A549 (cell line): ENCODE data around the gene CPB1. TPM values are rescaled to one million over a fixed set of nuclear protein-coding genes. Genes with fewer than 3 reads are reported as not detected.
"Not testable (repeated sequence)": the region's sequence is repeated elsewhere in the genome, so short reads cannot be mapped to it uniquely, and the experiment has no call there.

ENCODE experiments used
- ATAC-seq, 2 experiments: fragments of 200-7000 bp in 1 of 2; fragments of >200 bp in 1 of 2; cut with Nextera tagmentation in 1 of 2; cut with Tn5 transposase in 1 of 2; 3 replicates each; pipeline versions ENCODE4 v1.8.0 to v1.9.1; 2018 to 2020; ENCODE audit warnings: mild to moderate bottlenecking in 1 of 2, moderate library complexity in 1 of 2
- CTCF ChIA-PET: fragments of 300-600 bp; sonication (Branson Sonifier 250); formaldehyde crosslinking; extraction: SDS; loops from one replicate; lab custom pipeline; 2021; ENCODE audit warnings: antibody characterized with exemption, inconsistent platforms; lab: Yijun Ruan, JAX
- POLR2A ChIA-PET: fragments of 350-600 bp; formaldehyde crosslinking; extraction: SDS; loops from one replicate; lab custom pipeline; 2021; ENCODE audit warnings: antibody characterized with exemption, inconsistent platforms; lab: Yijun Ruan, JAX
- DNase-seq, 2 experiments: peaks; one replicate each; pipeline versions ENCODE4 v3.0.0 to v3.0.0-alpha.2; 2011 to 2016; ENCODE audit warnings: low read depth in 1 of 2, low spot score in 1 of 2
- FAIRE-seq: peaks from 2 replicates; lab custom pipeline; 2011; peaks lifted over from hg19 to GRCh38; lab: Jason Lieb, UNC
- H3K27ac ChIP-seq, 2 experiments: fragments of >200 bp; sonication (Bioruptor Twin); formaldehyde crosslinking; 3 replicates each; pipeline ENCODE4 v1.5.1; 2016 to 2017
- H3K4me1 ChIP-seq: fragments of >200 bp; sonication (Bioruptor Twin); formaldehyde crosslinking; 3 replicates; pipeline ENCODE4 v1.6.1; 2016
- H3K4me2 ChIP-seq: fragments of >200 bp; sonication (Bioruptor Twin); formaldehyde crosslinking; 3 replicates; pipeline ENCODE4 v1.6.1; 2016
- H3K4me3 ChIP-seq: fragments of >200 bp; sonication (Bioruptor Twin); formaldehyde crosslinking; 3 replicates; pipeline ENCODE4 v1.5.1; 2016
- H3K9me3 ChIP-seq: fragments of >200 bp; sonication (Bioruptor Twin); formaldehyde crosslinking; 3 replicates; pipeline ENCODE4 v1.6.1; 2016
- BHLHE40 ChIP-seq: IDR thresholded peaks from 2 replicates; pipeline ENCODE4 v1.6.1; 2012; ENCODE audit warnings: low read depth, low read length, inconsistent platforms
- CEBPB ChIP-seq, 2 experiments: fragments of >200 bp in 1 of 2; sonication (Bioruptor Twin) in 1 of 2; formaldehyde crosslinking in 1 of 2; IDR thresholded peaks; 2 replicates each; pipeline ENCODE4 v1.6.1; 2012 to 2016
- E2F6 ChIP-seq: IDR thresholded peaks from 2 replicates; pipeline ENCODE4 v1.6.1; 2012; ENCODE audit warnings: low read depth, borderline replicate concordance
- EHF ChIP-seq: fragments of 250-450 bp; sonication (Bioruptor Pico); IDR thresholded peaks from 2 replicates; pipeline ENCODE4 v1.5.0; 2020; ENCODE audit warnings: mild to moderate bottlenecking
- ESRRA ChIP-seq: fragments of 150-350 bp; IDR thresholded peaks from 2 replicates; pipeline ENCODE4 v1.6.1; 2014; ENCODE audit warnings: mild to moderate bottlenecking, low read length, borderline replicate concordance
- FOSB ChIP-seq: fragments of 250-450 bp; sonication (Bioruptor Pico); IDR thresholded peaks from 2 replicates; pipeline ENCODE4 v1.5.0; 2020; ENCODE audit warnings: mild to moderate bottlenecking, moderate library complexity
- HMGXB4 ChIP-seq: fragments of 250-450 bp; sonication (Bioruptor Pico); IDR thresholded peaks from 2 replicates; pipeline ENCODE4 v1.5.0; 2021; ENCODE audit warnings: mild to moderate bottlenecking, moderate library complexity, borderline replicate concordance
- KDM1A ChIP-seq: fragments of 200-600 bp; sonication (generic); IDR thresholded peaks from 2 replicates; pipeline ENCODE4 v1.6.1; 2016; ENCODE audit warnings: low read depth, mild to moderate bottlenecking
- KDM5A ChIP-seq: fragments of 200-600 bp; sonication (generic); IDR thresholded peaks from 2 replicates; pipeline ENCODE4 v1.6.1; 2016; ENCODE audit warnings: antibody characterized with exemption, mild to moderate bottlenecking
- MAZ ChIP-seq: fragments of 150-350 bp; IDR thresholded peaks from 2 replicates; pipeline ENCODE4 v1.6.1; 2014; ENCODE audit warnings: antibody characterized with exemption, low read depth, low read length, borderline replicate concordance
- NFE2L2 ChIP-seq: fragments of 150-350 bp; conservative IDR thresholded peaks from 2 replicates; pipeline ENCODE4 v1.6.1; 2014; ENCODE audit warnings: low read length
- PHF8 ChIP-seq: fragments of 200-600 bp; sonication (generic); IDR thresholded peaks from 2 replicates; pipeline ENCODE4 v1.6.1; 2016; ENCODE audit warnings: low read depth, mild to moderate bottlenecking, antibody characterized with exemption, moderate library complexity, borderline replicate concordance
- RCOR1 ChIP-seq: fragments of 150-350 bp; IDR thresholded peaks from 2 replicates; pipeline ENCODE4 v1.6.1; 2014; ENCODE audit warnings: antibody characterized with exemption, low read length, low read depth
- SMC3 ChIP-seq: fragments of >200 bp; sonication (Bioruptor Twin); formaldehyde crosslinking; IDR thresholded peaks from 3 replicates; pipeline ENCODE4 v1.6.1; 2018; ENCODE audit warnings: inconsistent platforms
- WGBS: methylation state at CpG from one replicate; pipeline ENCODE4 v1.1.6; 2017; ENCODE audit errors: missing lambda C conversion rate; 5-methylcytosine and 5-hydroxymethylcytosine counted together
- polyA minus RNA-seq: library from RNA; depleted of rRNA, polyadenylated mRNA; stranded (reverse); fragments of >200 nt; gene quantifications from 2 replicates; pipeline ENCODE4 v1.2.3, GENCODE V29; 2011; rRNA and poly(A)+ RNA removed
- polyA plus RNA-seq, 4 experiments: library from polyadenylated mRNA; depleted of rRNA in 3 of 4; stranded (reverse); fragments of >200 nt; fragmentation: RNase III in 1 of 4; extraction: RNeasy Plus Mini Kit Qiagen cat#74134 plus additional on column Dnase treatment in 1 of 4; gene quantifications; 2 replicates in 3 of 4; 3 replicates in 1 of 4; pipeline ENCODE4 v1.2.3, GENCODE V29; 2011 to 2017
- TF ChIP-seq, protein P1 (sequence below): fragments of 150-350 bp; IDR thresholded peaks from 2 replicates; pipeline ENCODE4 v1.6.1; 2014; ENCODE audit warnings: low read depth, mild to moderate bottlenecking, low read length
- TF ChIP-seq, protein P2 (sequence below): IDR thresholded peaks from 2 replicates; pipeline ENCODE4 v1.6.1; 2012

CPB1 gene
- polyA plus RNA-seq (2011; rRNA removed) (not detected in 2 replicates), polyA plus RNA-seq (2017; fragmentation: RNase III; extraction: RNeasy Plus Mini Kit Qiagen cat#74134 plus additional on column Dnase treatment) (not detected in 3 replicates), polyA minus RNA-seq (not detected in 2 replicates)
- not detected in 2 replicates for polyA plus RNA-seq (2012; cell fraction: cytosol; rRNA removed)
- polyA plus RNA-seq (2012; cell fraction: nucleus; rRNA removed): not detected in 2 replicates

GRCh38 chr3:148827585-148827984 is at the start of gene CPB1:
CPB1 (plus strand) TSS chr3:148827811; CDS start chr3:148827824, 13 bp downstream.
- Histone ChIP-seq H3K9me3 (no peaks in the 10 kb centered on the region), H3K27ac (no peak within 1 kb of the TSS), H3K4me2 (no peak within 1 kb of the TSS), H3K4me3 (no peak within 1 kb of the TSS), H3K4me1 (no peaks in the 10 kb centered on the region)
- FAIRE-seq (no peak), ATAC-seq (no peak), DNase-seq (no peak)
- POLR2A ChIA-PET: no interaction called here
- no peak for TF ChIP-seq MAZ
- no peak for TF ChIP-seq PHF8
- no peak for TF ChIP-seq FOSB (CRISPR knock-in tag)
- no peak for TF ChIP-seq KDM5A
- TF ChIP-seq SMC3: no peak
- TF ChIP-seq CEBPB (IDR thresholded peaks at IDR 0.05): no peak
- no peak for TF ChIP-seq HMGXB4
- no peak for TF ChIP-seq EHF (CRISPR knock-in tag)
- TF ChIP-seq KDM1A: no peak
- no peak for TF ChIP-seq RCOR1
- no peak for TF ChIP-seq NFE2L2
- CTCF ChIA-PET: no interaction called here

- H3K4me3 ChIP-seq: no peak overlapping the region
- no peaks in the 10 kb centered on the region for H3K4me1 ChIP-seq
- H3K27ac ChIP-seq: no peak overlapping the region
- H3K4me2 ChIP-seq: no peak overlapping the region
- 88% methylated on average over 3 of the region's 3 CpGs for WGBS
- ChIA-PET POLR2A (no interaction called here), CTCF (interaction anchor here (0.6 kb wide), 1 partner anchor 13 kb away, joined by 3 read pairs; no protein-coding TSS in a partner anchor)
- no peak for ATAC-seq
- no peak for DNase-seq
- no peak for FAIRE-seq
- TF ChIP-seq, protein P1, sequence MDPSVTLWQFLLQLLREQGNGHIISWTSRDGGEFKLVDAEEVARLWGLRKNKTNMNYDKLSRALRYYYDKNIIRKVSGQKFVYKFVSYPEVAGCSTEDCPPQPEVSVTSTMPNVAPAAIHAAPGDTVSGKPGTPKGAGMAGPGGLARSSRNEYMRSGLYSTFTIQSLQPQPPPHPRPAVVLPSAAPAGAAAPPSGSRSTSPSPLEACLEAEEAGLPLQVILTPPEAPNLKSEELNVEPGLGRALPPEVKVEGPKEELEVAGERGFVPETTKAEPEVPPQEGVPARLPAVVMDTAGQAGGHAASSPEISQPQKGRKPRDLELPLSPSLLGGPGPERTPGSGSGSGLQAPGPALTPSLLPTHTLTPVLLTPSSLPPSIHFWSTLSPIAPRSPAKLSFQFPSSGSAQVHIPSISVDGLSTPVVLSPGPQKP: no peak
- TF ChIP-seq, protein P2, sequence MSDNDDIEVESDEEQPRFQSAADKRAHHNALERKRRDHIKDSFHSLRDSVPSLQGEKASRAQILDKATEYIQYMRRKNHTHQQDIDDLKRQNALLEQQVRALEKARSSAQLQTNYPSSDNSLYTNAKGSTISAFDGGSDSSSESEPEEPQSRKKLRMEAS: no peak
- no peak for TF ChIP-seq SMC3
- H3K9me3 ChIP-seq: no peaks in the 10 kb centered on the region
Observed at GRCh38 chr3:148778926-148779325, 48.7 kb upstream of the CPB1 start.

- H3K4me1 ChIP-seq, H3K27ac ChIP-seq, ATAC-seq, H3K4me3 ChIP-seq, CTCF ChIA-PET, DNase-seq, H3K4me2 ChIP-seq, POLR2A ChIA-PET, H3K9me3 ChIP-seq, FAIRE-seq: not testable (repeated sequence)
- 63% methylated on average over 6 of the region's 6 CpGs for WGBS
Observed at GRCh38 chr3:148785026-148785425, 42.6 kb upstream of the CPB1 start.

DNA sequence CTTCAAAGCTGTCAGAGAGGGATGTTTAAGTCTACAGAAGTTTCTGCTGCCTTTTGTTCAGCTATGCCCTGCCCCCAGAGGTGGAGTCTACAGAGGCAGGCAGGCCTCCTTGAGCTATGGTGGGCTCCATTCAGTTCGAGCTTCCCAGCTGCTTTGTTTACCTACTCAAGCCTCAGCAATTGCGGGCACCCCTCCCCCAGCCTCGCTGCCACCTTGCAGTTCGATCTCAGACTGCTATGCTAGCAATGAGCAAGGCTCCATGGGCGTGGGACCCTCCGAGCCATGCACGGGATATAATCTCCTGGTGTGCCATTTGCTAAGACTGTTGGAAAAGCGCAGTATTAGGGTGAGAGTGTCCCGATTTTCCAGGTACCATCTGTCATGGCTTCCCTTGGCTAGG is 41.5 kb upstream of the CPB1 start:
- H3K4me2 ChIP-seq, H3K4me1 ChIP-seq, FAIRE-seq, CTCF ChIA-PET, H3K4me3 ChIP-seq, ATAC-seq, DNase-seq, POLR2A ChIA-PET, H3K27ac ChIP-seq, H3K9me3 ChIP-seq: not testable (repeated sequence)
- 18% methylated on average over 4 of the region's 9 CpGs for WGBS

DNA sequence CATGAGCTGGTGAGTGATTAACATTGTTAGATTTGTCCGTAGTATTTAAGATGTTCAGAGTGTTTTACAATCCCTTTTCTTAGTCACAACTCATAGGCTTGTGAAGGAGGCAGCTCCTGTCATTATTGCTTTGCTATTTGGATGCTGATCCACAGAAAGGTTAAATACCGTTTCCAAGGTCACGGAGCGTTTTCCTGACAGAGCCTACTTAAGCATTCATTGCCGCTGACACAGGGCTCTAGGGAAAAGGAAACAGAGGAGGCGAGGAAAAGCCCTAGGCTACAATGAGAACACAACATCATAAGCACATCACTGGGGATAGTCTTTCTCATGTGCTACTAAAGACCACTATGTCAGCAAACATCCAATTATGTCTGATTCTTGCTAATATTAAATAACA is 38.5 kb upstream of the CPB1 start:
- no peak overlapping the region for H3K4me3 ChIP-seq
- TF ChIP-seq E2F6: no peak
- no peak for TF ChIP-seq BHLHE40
- no peak for TF ChIP-seq ESRRA
- TF ChIP-seq, all 56 proteins: peak for 0
- no peak for FAIRE-seq
- no peaks in the 10 kb centered on the region for H3K9me3 ChIP-seq
- WGBS: 52% methylated on average over 6 of the region's 6 CpGs
- no peak overlapping the region for H3K27ac ChIP-seq
- POLR2A ChIA-PET: no interaction called here
- peaks cover 2% of the 10 kb centered on the region; the same call in 1 of the 3 replicates for H3K4me1 ChIP-seq
- no peak for DNase-seq
- CTCF ChIA-PET: no interaction called here
- no peak overlapping the region for H3K4me2 ChIP-seq
- no peak for ATAC-seq
